Ishikawa (cell line): ENCODE data around the gene NAGS.

Experiments
- CEBPB ChIP-seq: IDR thresholded peaks from 2 replicates; pipeline ENCODE4 v1.6.1; 2012
- CREB1 ChIP-seq: IDR thresholded peaks from 2 replicates; pipeline ENCODE4 v1.6.1; 2012; ENCODE audit warnings: low read depth
- EGR1 ChIP-seq: IDR thresholded peaks from 2 replicates; pipeline ENCODE4 v1.6.1; 2012
- EP300 ChIP-seq: IDR thresholded peaks from 2 replicates; pipeline ENCODE4 v1.6.1; 2012; ENCODE audit warnings: borderline replicate concordance
- FOXM1 ChIP-seq: IDR thresholded peaks from 2 replicates; pipeline ENCODE4 v1.6.1; 2012; ENCODE audit warnings: low read depth, borderline replicate concordance
- NFIC ChIP-seq: IDR thresholded peaks from 2 replicates; pipeline ENCODE4 v1.6.1; 2012
- RAD21 ChIP-seq: IDR thresholded peaks from 2 replicates; pipeline ENCODE4 v1.6.1; 2012; ENCODE audit warnings: low read depth
- TAF1 ChIP-seq: IDR thresholded peaks from 2 replicates; pipeline ENCODE4 v1.6.1; 2012; ENCODE audit warnings: low read depth, mild to moderate bottlenecking
- TCF12 ChIP-seq: IDR thresholded peaks from 2 replicates; pipeline ENCODE4 v1.6.1; 2012; ENCODE audit warnings: low read depth
- TEAD4 ChIP-seq: IDR thresholded peaks from 2 replicates; pipeline ENCODE4 v1.6.1; 2012
- YY1 ChIP-seq: IDR thresholded peaks from 2 replicates; pipeline ENCODE4 v1.6.1; 2012; ENCODE audit warnings: low read depth
- ZBTB7A ChIP-seq: IDR thresholded peaks from 2 replicates; pipeline ENCODE4 v1.6.1; 2012; ENCODE audit warnings: low read depth
- TF ChIP-seq, protein P1 (sequence below): IDR thresholded peaks from 2 replicates; pipeline ENCODE4 v1.6.1; 2012
- TF ChIP-seq, protein P2 (sequence below): IDR thresholded peaks from 2 replicates; pipeline ENCODE4 v1.6.1; 2012; ENCODE audit warnings: low read depth, mild to moderate bottlenecking
- TF ChIP-seq, protein P3 (sequence below): IDR thresholded peaks from 2 replicates; pipeline ENCODE4 v1.6.1; 2012

Gene NAGS

GRCh38 chr17:43974382-43975266 lies 29.8 kb upstream of the NAGS start:
- no peak for TF ChIP-seq YY1
- TF ChIP-seq EGR1, result no peak
- no peak for TF ChIP-seq NFIC
- TF ChIP-seq, protein P1, sequence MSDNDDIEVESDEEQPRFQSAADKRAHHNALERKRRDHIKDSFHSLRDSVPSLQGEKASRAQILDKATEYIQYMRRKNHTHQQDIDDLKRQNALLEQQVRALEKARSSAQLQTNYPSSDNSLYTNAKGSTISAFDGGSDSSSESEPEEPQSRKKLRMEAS, result no peak
- TF ChIP-seq TCF12, result no peak
- TF ChIP-seq CREB1, result no peak
- TF ChIP-seq, protein P2, sequence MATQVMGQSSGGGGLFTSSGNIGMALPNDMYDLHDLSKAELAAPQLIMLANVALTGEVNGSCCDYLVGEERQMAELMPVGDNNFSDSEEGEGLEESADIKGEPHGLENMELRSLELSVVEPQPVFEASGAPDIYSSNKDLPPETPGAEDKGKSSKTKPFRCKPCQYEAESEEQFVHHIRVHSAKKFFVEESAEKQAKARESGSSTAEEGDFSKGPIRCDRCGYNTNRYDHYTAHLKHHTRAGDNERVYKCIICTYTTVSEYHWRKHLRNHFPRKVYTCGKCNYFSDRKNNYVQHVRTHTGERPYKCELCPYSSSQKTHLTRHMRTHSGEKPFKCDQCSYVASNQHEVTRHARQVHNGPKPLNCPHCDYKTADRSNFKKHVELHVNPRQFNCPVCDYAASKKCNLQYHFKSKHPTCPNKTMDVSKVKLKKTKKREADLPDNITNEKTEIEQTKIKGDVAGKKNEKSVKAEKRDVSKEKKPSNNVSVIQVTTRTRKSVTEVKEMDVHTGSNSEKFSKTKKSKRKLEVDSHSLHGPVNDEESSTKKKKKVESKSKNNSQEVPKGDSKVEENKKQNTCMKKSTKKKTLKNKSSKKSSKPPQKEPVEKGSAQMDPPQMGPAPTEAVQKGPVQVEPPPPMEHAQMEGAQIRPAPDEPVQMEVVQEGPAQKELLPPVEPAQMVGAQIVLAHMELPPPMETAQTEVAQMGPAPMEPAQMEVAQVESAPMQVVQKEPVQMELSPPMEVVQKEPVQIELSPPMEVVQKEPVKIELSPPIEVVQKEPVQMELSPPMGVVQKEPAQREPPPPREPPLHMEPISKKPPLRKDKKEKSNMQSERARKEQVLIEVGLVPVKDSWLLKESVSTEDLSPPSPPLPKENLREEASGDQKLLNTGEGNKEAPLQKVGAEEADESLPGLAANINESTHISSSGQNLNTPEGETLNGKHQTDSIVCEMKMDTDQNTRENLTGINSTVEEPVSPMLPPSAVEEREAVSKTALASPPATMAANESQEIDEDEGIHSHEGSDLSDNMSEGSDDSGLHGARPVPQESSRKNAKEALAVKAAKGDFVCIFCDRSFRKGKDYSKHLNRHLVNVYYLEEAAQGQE, result no peak
- TF ChIP-seq RAD21, result no peak

DNA sequence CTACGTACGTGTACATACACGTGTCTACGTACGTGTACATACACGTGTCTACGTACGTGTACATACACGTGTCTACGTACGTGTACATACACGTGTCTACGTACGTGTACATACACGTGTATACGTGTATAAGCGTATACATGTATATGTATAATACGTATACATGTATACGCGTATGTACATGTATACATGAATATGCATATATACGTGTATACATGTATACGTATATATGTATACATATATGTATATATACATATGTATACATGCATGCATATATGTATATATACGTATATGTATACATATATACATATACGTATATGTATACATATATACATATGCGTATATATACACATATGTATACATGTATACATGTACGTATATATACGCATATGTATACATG lies 28.5 kb upstream of the NAGS start:
- TF ChIP-seq, protein P3, sequence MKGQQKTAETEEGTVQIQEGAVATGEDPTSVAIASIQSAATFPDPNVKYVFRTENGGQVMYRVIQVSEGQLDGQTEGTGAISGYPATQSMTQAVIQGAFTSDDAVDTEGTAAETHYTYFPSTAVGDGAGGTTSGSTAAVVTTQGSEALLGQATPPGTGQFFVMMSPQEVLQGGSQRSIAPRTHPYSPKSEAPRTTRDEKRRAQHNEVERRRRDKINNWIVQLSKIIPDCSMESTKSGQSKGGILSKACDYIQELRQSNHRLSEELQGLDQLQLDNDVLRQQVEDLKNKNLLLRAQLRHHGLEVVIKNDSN, result no peak
- TF ChIP-seq CEBPB, result no peak
- TF ChIP-seq YY1, result no peak
- TF ChIP-seq ZBTB7A, result no peak
- TF ChIP-seq FOXM1, result no peak
- no peak for TF ChIP-seq CREB1
- TF ChIP-seq, protein P1, result no peak
- no peak for TF ChIP-seq TEAD4
- no peak for TF ChIP-seq RAD21
- TF ChIP-seq TCF12, result no peak
- no peak for TF ChIP-seq EP300
- no peak for TF ChIP-seq EGR1

GRCh38 chr17:43976963-43977837 lies 27.2 kb upstream of the NAGS start:
- TF ChIP-seq EP300, result no peak
- TF ChIP-seq ZBTB7A, result no peak
- TF ChIP-seq TCF12, result no peak
- TF ChIP-seq FOXM1, result no peak
- TF ChIP-seq, protein P2, result no peak
- TF ChIP-seq, protein P3, result no peak

DNA sequence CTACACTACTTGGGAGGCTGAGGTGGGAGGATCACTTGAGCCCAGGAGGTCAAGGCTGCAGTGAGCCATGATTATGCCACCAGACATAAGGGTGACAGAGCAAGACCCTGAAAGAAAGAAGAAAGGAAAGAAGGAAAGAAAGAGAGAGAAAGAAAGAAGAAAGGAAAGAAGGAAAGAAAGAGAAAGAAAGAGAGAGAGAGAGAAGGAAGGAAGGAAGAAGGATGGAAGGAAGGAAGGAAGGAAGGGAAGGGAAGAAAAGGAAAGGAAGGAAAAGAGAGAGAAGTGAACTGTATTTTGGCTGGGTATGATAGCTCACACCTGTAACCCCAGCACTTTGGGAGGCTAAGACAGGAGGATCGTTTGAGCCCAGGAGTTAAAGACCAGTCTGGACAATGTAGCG lies 26.3 kb upstream of the NAGS start:
- TF ChIP-seq NFIC (no peak), TAF1 (no peak), CEBPB (no peak), RAD21 (no peak), TCF12 (no peak), EGR1 (no peak), YY1 (no peak), CREB1 (no peak), EP300 (no peak), ZBTB7A (no peak), TEAD4 (no peak), FOXM1 (no peak)
- TF ChIP-seq, protein P2, result no peak
- TF ChIP-seq, protein P3, result no peak
- TF ChIP-seq, protein P1, result no peak
